H1 (cell line): Measurements from ENCODE around the gene EXOSC1.

Experiments
- EP300 ChIP-seq, 2 experiments: IDR thresholded peaks; 1 replicate in 1 of 2; 2 replicates in 1 of 2; pipeline ENCODE4 v1.6.1; 2011 to 2012; ENCODE audit warnings: low read depth in 2 of 2, low read length in 2 of 2, mild to moderate bottlenecking in 2 of 2, borderline replicate concordance in 1 of 2, inconsistent platforms in 1 of 2, moderate library complexity in 1 of 2
- GABPA ChIP-seq: IDR thresholded peaks from 2 replicates; pipeline ENCODE4 v1.6.1; 2011; ENCODE audit warnings: mild to moderate bottlenecking, low read length, moderate library complexity, borderline replicate concordance; ENCODE audit not compliant: insufficient read depth
- GTF2F1 ChIP-seq: IDR thresholded peaks from 2 replicates; pipeline ENCODE4 v1.6.1; 2012; ENCODE audit warnings: low read depth, low read length, improper control_type of control experiment, borderline replicate concordance
- NRF1 ChIP-seq: IDR thresholded peaks from 2 replicates; pipeline ENCODE4 v1.6.1; 2011; ENCODE audit warnings: mild to moderate bottlenecking, low read depth, low read length, improper control_type of control experiment
- POLR2A ChIP-seq, 2 experiments: IDR thresholded peaks; 1 replicate in 1 of 2; 2 replicates in 1 of 2; pipeline ENCODE4 v1.6.1; 2011; ENCODE audit warnings: low read depth in 2 of 2, low read length in 2 of 2, mild to moderate bottlenecking in 2 of 2; ENCODE audit errors: control extremely low read depth in 1 of 2
- SIN3A ChIP-seq, 2 experiments: IDR thresholded peaks in 1 of 2; conservative IDR thresholded peaks in 1 of 2; 2 replicates each; pipeline ENCODE4 v1.6.1; 2011 to 2012; ENCODE audit warnings: low read length in 2 of 2, improper control_type of control experiment in 1 of 2, low read depth in 1 of 2, mild to moderate bottlenecking in 1 of 2
- TBP ChIP-seq: IDR thresholded peaks from 2 replicates; pipeline ENCODE4 v1.6.1; 2011; ENCODE audit warnings: low read depth, low read length, improper control_type of control experiment
- TEAD4 ChIP-seq: IDR thresholded peaks from 2 replicates; pipeline ENCODE4 v1.6.1; 2012; ENCODE audit warnings: low read depth, low read length, inconsistent platforms, mixed read lengths
- TF ChIP-seq, protein P1 (sequence below), 3 experiments: IDR thresholded peaks; 1 replicate in 2 of 3; 2 replicates in 1 of 3; pipeline versions ENCODE4 v1.5.1 to v1.6.1; 2011; ENCODE audit warnings: low read length in 3 of 3, mild to moderate bottlenecking in 3 of 3, inconsistent platforms in 2 of 3, low read depth in 1 of 3, moderate library complexity in 1 of 3; ENCODE audit not compliant: insufficient read depth in 1 of 3; ENCODE audit errors: control extremely low read depth in 1 of 3

GRCh38 chr10:97407952-97408248 is 37.9 kb downstream of the EXOSC1 start:
- TF ChIP-seq, protein P1, sequence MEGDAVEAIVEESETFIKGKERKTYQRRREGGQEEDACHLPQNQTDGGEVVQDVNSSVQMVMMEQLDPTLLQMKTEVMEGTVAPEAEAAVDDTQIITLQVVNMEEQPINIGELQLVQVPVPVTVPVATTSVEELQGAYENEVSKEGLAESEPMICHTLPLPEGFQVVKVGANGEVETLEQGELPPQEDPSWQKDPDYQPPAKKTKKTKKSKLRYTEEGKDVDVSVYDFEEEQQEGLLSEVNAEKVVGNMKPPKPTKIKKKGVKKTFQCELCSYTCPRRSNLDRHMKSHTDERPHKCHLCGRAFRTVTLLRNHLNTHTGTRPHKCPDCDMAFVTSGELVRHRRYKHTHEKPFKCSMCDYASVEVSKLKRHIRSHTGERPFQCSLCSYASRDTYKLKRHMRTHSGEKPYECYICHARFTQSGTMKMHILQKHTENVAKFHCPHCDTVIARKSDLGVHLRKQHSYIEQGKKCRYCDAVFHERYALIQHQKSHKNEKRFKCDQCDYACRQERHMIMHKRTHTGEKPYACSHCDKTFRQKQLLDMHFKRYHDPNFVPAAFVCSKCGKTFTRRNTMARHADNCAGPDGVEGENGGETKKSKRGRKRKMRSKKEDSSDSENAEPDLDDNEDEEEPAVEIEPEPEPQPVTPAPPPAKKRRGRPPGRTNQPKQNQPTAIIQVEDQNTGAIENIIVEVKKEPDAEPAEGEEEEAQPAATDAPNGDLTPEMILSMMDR (IDR thresholded peaks at IDR 0.05; ENCODE audit: control extremely low read depth in 1 of 3, insufficient read depth in 1 of 3, low read depth in 1 of 3, low read length in 3 of 3), result no peak
- no peak for TF ChIP-seq SIN3A (conservative IDR thresholded peaks at IDR 0.05 in 1 of 2, IDR thresholded peaks at IDR 0.05 in 1 of 2; ENCODE audit: low read depth in 1 of 2, low read length in 2 of 2)
- no peak for TF ChIP-seq TBP
- TF ChIP-seq GTF2F1, result no peak
- no peak for TF ChIP-seq TEAD4
- no peak for TF ChIP-seq GABPA
- TF ChIP-seq POLR2A (IDR thresholded peaks at IDR 0.05; ENCODE audit: control extremely low read depth in 1 of 2, low read depth in 2 of 2, low read length in 2 of 2), result no peak
- no peak for TF ChIP-seq NRF1
- no peak for TF ChIP-seq EP300 (IDR thresholded peaks at IDR 0.05; ENCODE audit: borderline replicate concordance in 1 of 2, low read depth in 2 of 2, low read length in 2 of 2)
